ENCODE results near the gene LSAMP.
"Not testable (repeated sequence)": the region's sequence is repeated elsewhere in the genome, so short reads cannot be mapped to it uniquely, and the experiment has no call there.

Gene LSAMP

GRCh38 chr3:115791271-115792153, 653.8 kb downstream of the LSAMP start:
- not testable (repeated sequence) for DNase-seq

- DNase-seq, result no peak
Measured at GRCh38 chr3:115790759-115791158, 654.5 kb downstream of the LSAMP start.

GRCh38 chr3:115789481-115789880, 655.8 kb downstream of the LSAMP start:
- DNase-seq, result no peak

GRCh38 chr3:115788921-115789470, 656.3 kb downstream of the LSAMP start:
- no peak for DNase-seq

- DNase-seq, result no peak
Measured at GRCh38 chr3:115787818-115788217, 657.5 kb downstream of the LSAMP start.

- DNase-seq, result no peak
Measured at GRCh38 chr3:115785782-115786181, 659.5 kb downstream of the LSAMP start.

- peak in 4 of 14 donors; percentile 8 to 48 (median 26) for DNase-seq
Measured at GRCh38 chr3:115784739-115785536, 660.3 kb downstream of the LSAMP start.

GRCh38 chr3:115783938-115784738, 661.1 kb downstream of the LSAMP start:
- DNase-seq, result peak; percentile 19 to 88 (median 75)

- DNase-seq, result not testable (repeated sequence)
Measured at GRCh38 chr3:115783426-115783825, 661.9 kb downstream of the LSAMP start.

GRCh38 chr3:115779011-115779410, 666.3 kb downstream of the LSAMP start:
- DNase-seq, result no peak

- DNase-seq, result no peak
Measured at GRCh38 chr3:115772951-115773350, 672.3 kb downstream of the LSAMP start.

GRCh38 chr3:115768661-115769060, 676.6 kb downstream of the LSAMP start:
- DNase-seq, result peak in 1 of 14 donors; percentile 29

- peak in 1 of 14 donors; percentile 6 for DNase-seq
Measured at GRCh38 chr3:115766587-115767482, 678.5 kb downstream of the LSAMP start.

- DNase-seq, result no peak
Measured at GRCh38 chr3:115761927-115762305, 683.4 kb downstream of the LSAMP start.

GRCh38 chr3:115760716-115761115, 684.6 kb downstream of the LSAMP start:
- DNase-seq, result no peak

- no peak for DNase-seq
Measured at GRCh38 chr3:115758076-115758763, 687.1 kb downstream of the LSAMP start.

- DNase-seq, result not testable (repeated sequence)
Measured at GRCh38 chr3:115752978-115753377, 692.3 kb downstream of the LSAMP start.
